Neural progenitor cell (in vitro differentiated cells): ENCODE results near the gene NSG2. TPM values are rescaled to one million over a fixed set of nuclear protein-coding genes. Genes with fewer than 3 reads are reported as not detected.
A peak's percentile ranks its signal among the peaks of the same experiment; 100 is the strongest.

Source experiments
- DNase-seq: peaks from one replicate; pipeline ENCODE4 v3.0.0-alpha.2; 2016; ENCODE audit warnings: low spot score
- H2AFZ ChIP-seq: fragments of 200-600 bp; sonication (generic); replicated peaks from 2 replicates; pipeline ENCODE4 v1.6.1; 2016; ENCODE audit warnings: antibody characterized with exemption
- H3F3A ChIP-seq: fragments of 200-600 bp; sonication (generic); 2 replicates; pipeline ENCODE4 v1.6.1; 2016; ENCODE audit warnings: antibody characterized with exemption, low read depth
- H3K27ac ChIP-seq: fragments of 200-600 bp; sonication (generic); 2 replicates; pipeline ENCODE4 v1.5.1; 2016; ENCODE audit warnings: mild to moderate bottlenecking
- H3K27me3 ChIP-seq: fragments of 200-600 bp; sonication (generic); 2 replicates; pipeline ENCODE4 v1.6.1; 2016; ENCODE audit warnings: mild to moderate bottlenecking, moderate library complexity
- H3K36me3 ChIP-seq: fragments of 200-600 bp; sonication (generic); 2 replicates; pipeline ENCODE4 v1.5.1; 2016
- H3K4me1 ChIP-seq: fragments of 200-600 bp; sonication (generic); 2 replicates; pipeline ENCODE4 v1.6.1; 2016; ENCODE audit warnings: mixed run types
- H3K4me2 ChIP-seq: fragments of 200-600 bp; sonication (generic); 2 replicates; pipeline ENCODE4 v1.6.1; 2016
- H3K4me3 ChIP-seq: fragments of 200-600 bp; sonication (generic); 2 replicates; pipeline ENCODE4 v1.5.1; 2016
- H3K79me2 ChIP-seq: fragments of 200-600 bp; sonication (generic); 2 replicates; pipeline ENCODE4 v1.6.1; 2016; ENCODE audit warnings: low read depth
- H3K9ac ChIP-seq: fragments of 200-600 bp; sonication (generic); 2 replicates; pipeline ENCODE4 v1.6.1; 2016
- H3K9me3 ChIP-seq: fragments of 200-600 bp; sonication (generic); 2 replicates; pipeline ENCODE4 v1.5.1; 2016; ENCODE audit warnings: low read depth
- H4K20me1 ChIP-seq: fragments of 200-600 bp; sonication (generic); 2 replicates; pipeline ENCODE4 v1.6.1; 2016; ENCODE audit warnings: low read depth
- H3K27ac Mint-ChIP-seq: 3 replicates; pipeline ENCODE4 v1.8.0; 2021; ENCODE audit warnings: mixed read lengths
- H3K27me3 Mint-ChIP-seq: 2 replicates; pipeline ENCODE4 v1.8.0; 2022; ENCODE audit warnings: low read depth, mild to moderate bottlenecking, inconsistent platforms, moderate library complexity, mixed read lengths; ENCODE audit not compliant: insufficient read depth
- H3K36me3 Mint-ChIP-seq: 3 replicates; pipeline ENCODE4 v1.8.0; 2021; ENCODE audit warnings: mixed read lengths
- H3K4me1 Mint-ChIP-seq: 3 replicates; pipeline ENCODE4 v1.8.0; 2021; ENCODE audit warnings: mixed read lengths
- H3K4me3 Mint-ChIP-seq: 3 replicates; pipeline ENCODE4 v1.8.0; 2021; ENCODE audit warnings: mild to moderate bottlenecking, moderate library complexity, mixed read lengths
- H3K9me3 Mint-ChIP-seq: 3 replicates; pipeline ENCODE4 v1.8.0; 2020; ENCODE audit warnings: mixed read lengths
- CTCF ChIP-seq: fragments of 200-600 bp; sonication (generic); IDR thresholded peaks from 2 replicates; pipeline ENCODE4 v1.5.1; 2017; ENCODE audit warnings: antibody characterized with exemption, mild to moderate bottlenecking
- EZH2 ChIP-seq: fragments of 200-600 bp; sonication (generic); IDR thresholded peaks from 2 replicates; pipeline ENCODE4 v1.6.1; 2017; ENCODE audit warnings: antibody characterized with exemption, mild to moderate bottlenecking, moderate library complexity
- EZH2phosphoT487 ChIP-seq: fragments of 200-600 bp; sonication (generic); IDR thresholded peaks from 2 replicates; pipeline ENCODE4 v1.6.1; 2017; ENCODE audit warnings: antibody characterized with exemption
- total RNA-seq: library from RNA; depleted of rRNA; stranded (reverse); fragments of >200 nt; gene quantifications from 2 replicates; pipeline ENCODE4 v1.2.3, GENCODE V29; 2015; ENCODE audit warnings: low replicate concordance

Gene NSG2
- total RNA-seq, 1 donor from 2014 or later, result 0.11 TPM

DNA sequence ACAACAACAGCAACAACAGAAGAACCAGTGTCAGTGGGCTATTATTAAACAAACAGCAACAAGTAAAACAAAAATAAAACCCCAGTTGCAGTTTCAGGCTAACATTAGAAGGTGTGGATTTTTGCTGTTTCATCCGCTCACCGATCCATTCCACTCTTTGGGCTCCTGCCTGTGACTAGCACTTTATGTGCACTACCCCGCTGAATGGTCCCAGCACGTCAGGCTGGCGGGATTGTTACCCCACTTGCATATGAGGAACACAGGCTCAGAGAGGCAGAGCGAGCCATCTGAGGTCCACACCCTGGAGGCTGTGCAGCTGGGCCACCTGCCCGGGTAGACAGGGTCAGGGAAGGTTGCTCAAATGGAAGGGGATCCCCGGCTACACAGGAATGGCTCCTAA is 26.0 kb downstream of the NSG2 start:
- no peaks in the 10 kb centered on the region for H3K79me2 ChIP-seq

DNA sequence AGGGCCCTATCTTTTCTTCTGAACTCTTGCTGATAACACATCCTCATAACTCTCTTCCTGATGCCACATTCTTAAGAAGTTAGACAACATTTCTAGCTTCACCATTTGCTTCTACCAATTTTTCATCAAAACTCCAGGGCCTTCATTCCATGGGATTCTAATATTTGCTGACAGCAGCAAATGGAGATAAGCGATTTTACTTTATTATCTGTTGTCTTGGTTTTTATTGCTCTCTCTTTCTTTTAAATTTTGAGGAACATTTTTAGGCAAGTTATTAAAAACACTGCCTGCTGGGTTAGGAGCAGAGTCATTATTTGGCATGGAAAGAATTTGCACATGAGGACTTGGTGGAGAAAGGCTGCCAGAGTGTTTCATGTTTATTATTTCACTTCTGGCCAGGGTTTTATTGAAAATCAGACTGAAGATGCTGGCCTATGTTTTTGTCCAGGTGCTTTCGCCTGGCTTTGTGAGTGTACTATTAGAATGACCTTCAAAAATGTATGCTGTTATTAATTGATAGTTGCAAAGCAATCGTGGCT is 27.7 kb downstream of the NSG2 start:
- Mint-ChIP-seq H3K27me3 (peaks cover 9% of the 10 kb centered on the region), H3K4me1 (no peaks in the 10 kb centered on the region), H3K27ac (no peak overlapping the region), H3K4me3 (no peak overlapping the region), H3K9me3 (no peaks in the 10 kb centered on the region), H3K36me3 (no peaks in the 10 kb centered on the region)
- Histone ChIP-seq H3K36me3 (no peaks in the 10 kb centered on the region), H3K79me2 (no peaks in the 10 kb centered on the region), H3K27me3 (no peaks in the 10 kb centered on the region), H3K9me3 (no peaks in the 10 kb centered on the region), H3K4me3 (no peak overlapping the region), H3K4me1 (no peaks in the 10 kb centered on the region), H2AFZ (no peak overlapping the region), H3K4me2 (no peak overlapping the region), H3K27ac (no peak overlapping the region), H3F3A (no peaks in the 10 kb centered on the region), H3K9ac (no peak overlapping the region), H4K20me1 (no peaks in the 10 kb centered on the region)
- TF ChIP-seq EZH2 (no peak), EZH2phosphoT487 (no peak), CTCF (no peak)
- DNase-seq, result no peak

More for the DNA sequence above, 26.0 kb downstream of the NSG2 start:
- Mint-ChIP-seq H3K27ac (peak overlapping the region; percentile 72), H3K36me3 (no peaks in the 10 kb centered on the region), H3K27me3 (peaks cover 11% of the 10 kb centered on the region), H3K9me3 (no peaks in the 10 kb centered on the region), H3K4me1 (peaks cover 9% of the 10 kb centered on the region), H3K4me3 (no peak overlapping the region)
- Histone ChIP-seq H3K4me3 (no peak overlapping the region), H3K9me3 (no peaks in the 10 kb centered on the region), H3K4me2 (no peak overlapping the region), H3K27me3 (no peaks in the 10 kb centered on the region), H3K27ac (no peak overlapping the region), H3K4me1 (no peaks in the 10 kb centered on the region), H2AFZ (no peak overlapping the region), H3K36me3 (no peaks in the 10 kb centered on the region), H3K9ac (no peak overlapping the region), H4K20me1 (no peaks in the 10 kb centered on the region), H3F3A (no peaks in the 10 kb centered on the region)
- DNase-seq, result no peak
- TF ChIP-seq EZH2, result no peak
- TF ChIP-seq EZH2phosphoT487, result no peak
- no peak for TF ChIP-seq CTCF

- H3K27ac Mint-ChIP-seq, result no peak overlapping the region
- no peak overlapping the region for H3K27ac ChIP-seq
- no peaks in the 10 kb centered on the region for H3K9me3 Mint-ChIP-seq
- no peaks in the 10 kb centered on the region for H3F3A ChIP-seq
- H3K27me3 Mint-ChIP-seq, result peaks cover 4% of the 10 kb centered on the region
- H2AFZ ChIP-seq, result no peak overlapping the region
- H3K4me1 Mint-ChIP-seq, result no peaks in the 10 kb centered on the region
- DNase-seq, result no peak
- H3K9me3 ChIP-seq, result no peaks in the 10 kb centered on the region
- no peaks in the 10 kb centered on the region for H3K36me3 Mint-ChIP-seq
- H3K4me3 ChIP-seq, result no peak overlapping the region
- H3K9ac ChIP-seq, result no peak overlapping the region
- TF ChIP-seq EZH2phosphoT487 (no peak), CTCF (no peak), EZH2 (no peak)
- no peak overlapping the region for H3K4me3 Mint-ChIP-seq
- no peaks in the 10 kb centered on the region for H4K20me1 ChIP-seq
- no peaks in the 10 kb centered on the region for H3K36me3 ChIP-seq
- H3K79me2 ChIP-seq, result no peaks in the 10 kb centered on the region
- H3K4me2 ChIP-seq, result no peak overlapping the region
- no peaks in the 10 kb centered on the region for H3K27me3 ChIP-seq
- H3K4me1 ChIP-seq, result no peaks in the 10 kb centered on the region
Measured at GRCh38 chr5:174074369-174074768, 28.9 kb downstream of the NSG2 start.
